ENCODE results near the gene THBD. TPM values are rescaled to one million over a fixed set of nuclear protein-coding genes. Genes with fewer than 3 reads are reported as not detected.

THBD gene
- total and polyA plus RNA-seq, 2 of the 4 experiments (the other 2 are of a cell fraction) = 0.07 TPM; not detected in 1

GRCh38 chr20:23018432-23018831, 31.0 kb downstream of the THBD start:
- DNase-seq (no peak), ATAC-seq (ENCODE audit: low read depth) (no peak)
- Histone ChIP-seq H2BK5ac (ENCODE audit: low read depth, low read length, poor library complexity, severe bottlenecking) (no peak overlapping the region), H2AFZ (replicated peaks; ENCODE audit: low read length, poor library complexity) (no peak overlapping the region), H4K91ac (ENCODE audit: insufficient read depth, low read depth, low read length) (no peak overlapping the region), H3K27ac (ENCODE audit: insufficient read depth, low read length) (no peak overlapping the region), H3K9ac (ENCODE audit: low read depth, low read length) (no peak overlapping the region), H4K20me1 (ENCODE audit: insufficient read depth, low read length) (no peaks in the 10 kb centered on the region), H3K4ac (ENCODE audit: low read depth, low read length) (no peak overlapping the region), H3K9me3 (ENCODE audit: control insufficient read depth, insufficient read depth, low read length) (no peaks in the 10 kb centered on the region), H3K9me1 (ENCODE audit: insufficient read depth, low read length) (no peaks in the 10 kb centered on the region), H2AK5ac (ENCODE audit: low read depth, low read length) (no peak overlapping the region), H3K36me3 (ENCODE audit: control insufficient read depth, insufficient read depth, low read length) (no peaks in the 10 kb centered on the region), H3K56ac (ENCODE audit: extremely low read depth, insufficient read depth, low read length) (no peak overlapping the region), H3K23ac (ENCODE audit: low read depth, low read length) (no peak overlapping the region), H3K4me2 (ENCODE audit: low read depth, low read length) (no peak overlapping the region), H3K4me3 (ENCODE audit: insufficient read depth, low read depth, low read length) (no peak overlapping the region), H3K4me1 (ENCODE audit: control insufficient read depth, insufficient read depth, low read length) (no peaks in the 10 kb centered on the region), H2BK120ac (ENCODE audit: low read depth, low read length) (no peak overlapping the region), H3K18ac (ENCODE audit: low read depth, low read length) (no peak overlapping the region), H4K5ac (ENCODE audit: low read depth, low read length) (no peak overlapping the region), H2BK20ac (ENCODE audit: low read depth, low read length) (no peak overlapping the region), H3K14ac (replicated peaks; ENCODE audit: low read depth, low read length) (no peak overlapping the region), H2AK9ac (replicated peaks; ENCODE audit: low read depth, low read length, poor library complexity) (no peak overlapping the region), H2BK15ac (ENCODE audit: low read depth, low read length) (no peak overlapping the region), H3K79me1 (ENCODE audit: low read depth in 1 of 2, low read length in 2 of 2) (no peaks in the 10 kb centered on the region), H4K8ac (ENCODE audit: low read depth in 2 of 2, low read length in 2 of 2) (no peak overlapping the region), H3K27me3 (ENCODE audit: control insufficient read depth, insufficient read depth, low read length) (peaks cover 3% of the 10 kb centered on the region; the same call in 1 of the 2 replicates)
- POLR2A ChIA-PET (ENCODE audit: unreplicated experiment) = no interaction called here
- dilution Hi-C loops (cut with HindIII; ENCODE audit: low sequenced_read_pairs, unreplicated experiment) = no loop called here
- no TSS peak for BruUV-seq (replicated peaks)
- in situ Hi-C loops (cut with MboI; ENCODE audit: low sequenced_read_pairs) = no loop called here
- CTCF ChIA-PET = interaction anchor here (0.7 kb wide), 1 partner anchor 319 kb away, joined by 3 read pairs; no protein-coding TSS in a partner anchor
- intact Hi-C loops (cut with micrococcal nuclease) = no loop called here
- TF ChIP-seq SMC3 (IDR thresholded peaks at IDR 0.05; ENCODE audit: low read depth, low read length) (no peak), CHD1 (IDR thresholded peaks at IDR 0.05; ENCODE audit: low read depth, low read length) (no peak), BHLHE40 (IDR thresholded peaks at IDR 0.05; ENCODE audit: low read depth, low read length) (no peak), RCOR1 (IDR thresholded peaks at IDR 0.05; ENCODE audit: insufficient replicate concordance, low read length) (no peak), NFE2L2 (IDR thresholded peaks at IDR 0.05; ENCODE audit: low read depth, low read length) (no peak), RFX5 (IDR thresholded peaks at IDR 0.05; ENCODE audit: low read depth, low read length) (no peak)
- TF ChIP-seq, protein P1, sequence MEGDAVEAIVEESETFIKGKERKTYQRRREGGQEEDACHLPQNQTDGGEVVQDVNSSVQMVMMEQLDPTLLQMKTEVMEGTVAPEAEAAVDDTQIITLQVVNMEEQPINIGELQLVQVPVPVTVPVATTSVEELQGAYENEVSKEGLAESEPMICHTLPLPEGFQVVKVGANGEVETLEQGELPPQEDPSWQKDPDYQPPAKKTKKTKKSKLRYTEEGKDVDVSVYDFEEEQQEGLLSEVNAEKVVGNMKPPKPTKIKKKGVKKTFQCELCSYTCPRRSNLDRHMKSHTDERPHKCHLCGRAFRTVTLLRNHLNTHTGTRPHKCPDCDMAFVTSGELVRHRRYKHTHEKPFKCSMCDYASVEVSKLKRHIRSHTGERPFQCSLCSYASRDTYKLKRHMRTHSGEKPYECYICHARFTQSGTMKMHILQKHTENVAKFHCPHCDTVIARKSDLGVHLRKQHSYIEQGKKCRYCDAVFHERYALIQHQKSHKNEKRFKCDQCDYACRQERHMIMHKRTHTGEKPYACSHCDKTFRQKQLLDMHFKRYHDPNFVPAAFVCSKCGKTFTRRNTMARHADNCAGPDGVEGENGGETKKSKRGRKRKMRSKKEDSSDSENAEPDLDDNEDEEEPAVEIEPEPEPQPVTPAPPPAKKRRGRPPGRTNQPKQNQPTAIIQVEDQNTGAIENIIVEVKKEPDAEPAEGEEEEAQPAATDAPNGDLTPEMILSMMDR (conservative IDR thresholded peaks at IDR 0.05; ENCODE audit: low read depth, low read length) = no peak
